Measurements from ENCODE around the gene SPINK9. TPM values are rescaled to one million over a fixed set of nuclear protein-coding genes. Genes with fewer than 3 reads are reported as not detected.

Gene SPINK9
- total RNA-seq, 1 experiment from 2014 or later = not detected

GRCh38 chr5:148387325-148387724 lies 52.0 kb downstream of the SPINK9 start:
- H3K79me2 ChIP-seq (ENCODE audit: insufficient read depth, low read length) = peaks cover 70% of the 10 kb centered on the region
- BruUV-seq (replicated peaks) = no TSS peak
- POLR2A ChIA-PET = no interaction called here
- no peaks in the 10 kb centered on the region for H3K27me3 ChIP-seq (ENCODE audit: insufficient read depth, low read length)
- RAD21 ChIA-PET (ENCODE audit: low non-redundant PET in 1 of 2, low total read pairs in 2 of 2, uncharacterized antibody in 2 of 2, unreplicated experiment in 2 of 2) = no interaction called here
- no peaks in the 10 kb centered on the region for H3K9me2 ChIP-seq (ENCODE audit: insufficient read depth)
- intact Hi-C loops (cut with micrococcal nuclease) = no loop called here
- H4K20me1 ChIP-seq (ENCODE audit: insufficient read depth) = no peaks in the 10 kb centered on the region
- H3K4me1 ChIP-seq (ENCODE audit: control insufficient read depth in 1 of 2, insufficient read depth in 2 of 2, low read length in 2 of 2) = peaks cover 4 to 17% of the 10 kb centered on the region in 2 experiments; a peak in 3 of 4 replicates
- CTCF ChIA-PET = no interaction called here
- no peak overlapping the region for H3K4me3 ChIP-seq (replicated peaks in 1 of 2; ENCODE audit: low read depth in 1 of 2, low read length in 2 of 2)
- no peak overlapping the region for H2AFZ ChIP-seq (ENCODE audit: low read depth, low read length, poor library complexity, severe bottlenecking)
- no peak overlapping the region for H3K4me2 ChIP-seq (ENCODE audit: low read length)
- no peak for TF ChIP-seq ATF3 (IDR thresholded peaks at IDR 0.05)
- TF ChIP-seq EZH2 (IDR thresholded peaks at IDR 0.05) = no peak
- TF ChIP-seq FOSL1 (IDR thresholded peaks at IDR 0.05; ENCODE audit: low read depth) = no peak
- no peak overlapping the region for H3K27ac ChIP-seq (ENCODE audit: low read depth, low read length)
- H3K9me3 ChIP-seq (ENCODE audit: control insufficient read depth in 1 of 2, insufficient read depth in 1 of 2, low read depth in 1 of 2, low read length in 2 of 2) = no peaks in the 10 kb centered on the region
- DNase-seq (ENCODE audit: low read depth, low spot score) (no peak), ATAC-seq (no peak)
- no peak overlapping the region for H3K9ac ChIP-seq (ENCODE audit: low read length)
- H3K36me3 ChIP-seq (ENCODE audit: control insufficient read depth in 1 of 2, insufficient read depth in 2 of 2, low read length in 2 of 2) = no peaks in the 10 kb centered on the region

- intact Hi-C loops (cut with micrococcal nuclease) = no loop called here
- POLR2A ChIA-PET = no interaction called here
- RAD21 ChIA-PET (ENCODE audit: low non-redundant PET in 1 of 2, low total read pairs in 2 of 2, uncharacterized antibody in 2 of 2, unreplicated experiment in 2 of 2) = no interaction called here
- DNase-seq (ENCODE audit: low read depth, low spot score) (no peak), ATAC-seq (no peak)
- CTCF ChIA-PET = no interaction called here
- Histone ChIP-seq H3K79me2 (ENCODE audit: insufficient read depth, low read length) (peaks cover 83% of the 10 kb centered on the region), H3K4me3 (replicated peaks in 1 of 2; ENCODE audit: low read depth in 1 of 2, low read length in 2 of 2) (no peak overlapping the region), H3K27ac (ENCODE audit: low read depth, low read length) (no peak overlapping the region), H3K9me2 (ENCODE audit: insufficient read depth) (no peaks in the 10 kb centered on the region), H2AFZ (ENCODE audit: low read depth, low read length, poor library complexity, severe bottlenecking) (no peak overlapping the region), H3K27me3 (ENCODE audit: insufficient read depth, low read length) (no peaks in the 10 kb centered on the region), H3K4me2 (ENCODE audit: low read length) (no peak overlapping the region), H3K9ac (ENCODE audit: low read length) (no peak overlapping the region), H3K4me1 (ENCODE audit: control insufficient read depth in 1 of 2, insufficient read depth in 2 of 2, low read length in 2 of 2) (peaks cover 4 to 10% of the 10 kb centered on the region in 2 experiments; a peak in 3 of 4 replicates), H4K20me1 (ENCODE audit: insufficient read depth) (no peaks in the 10 kb centered on the region), H3K9me3 (ENCODE audit: control insufficient read depth in 1 of 2, insufficient read depth in 1 of 2, low read depth in 1 of 2, low read length in 2 of 2) (no peaks in the 10 kb centered on the region), H3K36me3 (ENCODE audit: control insufficient read depth in 1 of 2, insufficient read depth in 2 of 2, low read length in 2 of 2) (no peaks in the 10 kb centered on the region)
- no TSS peak for BruUV-seq (replicated peaks)
- TF ChIP-seq YY1 (IDR thresholded peaks at IDR 0.05; ENCODE audit: extremely low read depth, insufficient replicate concordance, low read depth, low read length) (no peak), SRF (IDR thresholded peaks at IDR 0.05; ENCODE audit: low read depth) (no peak), SP1 (IDR thresholded peaks at IDR 0.05; ENCODE audit: low read depth) (no peak), ZNF274 (IDR thresholded peaks at IDR 0.05; ENCODE audit: low read depth, low read length) (no peak), ELF1 (IDR thresholded peaks at IDR 0.05; ENCODE audit: borderline replicate concordance, low read depth) (no peak), RAD21 (IDR thresholded peaks at IDR 0.05; ENCODE audit: low read depth) (no peak)
Observed at GRCh38 chr5:148388696-148389095, 53.3 kb downstream of the SPINK9 start.

Other genes with a start within 250 kb of the SPINK9 start
- not detected for gene SPINK14, start 167.0 kb upstream of the SPINK9 start, total RNA-seq (2021; ENCODE audit: unreplicated experiment)
- not detected for gene SPINK6, start 132.5 kb upstream of the SPINK9 start, total RNA-seq (2021; ENCODE audit: unreplicated experiment)
- not detected for gene MARCOL, start 97.0 kb upstream of the SPINK9 start, total RNA-seq (2021; ENCODE audit: unreplicated experiment)
- gene SPINK13, start 66.8 kb upstream of the SPINK9 start, total RNA-seq (2021; ENCODE audit: unreplicated experiment) = not detected
- not detected for gene SPINK7, start 23.1 kb upstream of the SPINK9 start, total RNA-seq (2021; ENCODE audit: unreplicated experiment)
- gene FBXO38, start 48.4 kb downstream of the SPINK9 start, total RNA-seq (2021; ENCODE audit: unreplicated experiment) = 36.3 TPM